ENCODE measurements around the gene LRRN4CL. TPM values are rescaled to one million over a fixed set of nuclear protein-coding genes. Genes with fewer than 3 reads are reported as not detected.

The LRRN4CL gene
- total RNA-seq, 4 donors from 2014 or later, result 17.3 to 42.2 (median 32.3) TPM

DNA sequence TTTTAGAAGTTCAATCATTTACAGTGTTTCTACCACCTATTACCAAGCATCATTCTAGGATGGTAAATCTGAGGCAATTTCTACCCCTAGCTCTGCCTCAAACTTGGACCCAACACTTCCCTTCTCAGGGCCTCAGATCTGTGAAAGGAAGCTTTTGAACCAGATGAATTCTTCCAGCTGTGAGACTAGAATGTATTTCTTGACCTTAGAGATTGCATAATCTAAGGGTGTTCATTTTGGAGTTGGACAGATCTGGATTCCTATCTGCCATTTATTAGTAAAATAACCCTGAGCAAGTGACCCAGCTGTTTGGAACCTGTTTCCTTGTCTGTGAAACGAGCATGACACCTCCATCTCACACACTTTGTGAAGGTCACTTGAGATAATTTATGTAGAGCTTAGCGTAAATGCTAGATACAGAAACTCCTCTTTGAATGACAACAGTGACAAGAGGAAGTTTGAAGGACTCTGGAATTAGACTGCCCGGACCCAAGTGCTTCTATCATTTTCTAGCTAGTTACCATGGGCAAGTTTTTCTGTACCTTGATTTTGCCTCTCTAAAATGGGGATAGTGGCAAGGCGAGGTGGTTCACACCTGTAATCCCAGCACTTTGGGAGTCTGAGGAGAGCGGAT, 32.4 kb downstream of the LRRN4CL start:
- TF ChIP-seq, protein P1, sequence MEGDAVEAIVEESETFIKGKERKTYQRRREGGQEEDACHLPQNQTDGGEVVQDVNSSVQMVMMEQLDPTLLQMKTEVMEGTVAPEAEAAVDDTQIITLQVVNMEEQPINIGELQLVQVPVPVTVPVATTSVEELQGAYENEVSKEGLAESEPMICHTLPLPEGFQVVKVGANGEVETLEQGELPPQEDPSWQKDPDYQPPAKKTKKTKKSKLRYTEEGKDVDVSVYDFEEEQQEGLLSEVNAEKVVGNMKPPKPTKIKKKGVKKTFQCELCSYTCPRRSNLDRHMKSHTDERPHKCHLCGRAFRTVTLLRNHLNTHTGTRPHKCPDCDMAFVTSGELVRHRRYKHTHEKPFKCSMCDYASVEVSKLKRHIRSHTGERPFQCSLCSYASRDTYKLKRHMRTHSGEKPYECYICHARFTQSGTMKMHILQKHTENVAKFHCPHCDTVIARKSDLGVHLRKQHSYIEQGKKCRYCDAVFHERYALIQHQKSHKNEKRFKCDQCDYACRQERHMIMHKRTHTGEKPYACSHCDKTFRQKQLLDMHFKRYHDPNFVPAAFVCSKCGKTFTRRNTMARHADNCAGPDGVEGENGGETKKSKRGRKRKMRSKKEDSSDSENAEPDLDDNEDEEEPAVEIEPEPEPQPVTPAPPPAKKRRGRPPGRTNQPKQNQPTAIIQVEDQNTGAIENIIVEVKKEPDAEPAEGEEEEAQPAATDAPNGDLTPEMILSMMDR (IDR thresholded peaks at IDR 0.05; ENCODE audit: low read depth), result no peak

DNA sequence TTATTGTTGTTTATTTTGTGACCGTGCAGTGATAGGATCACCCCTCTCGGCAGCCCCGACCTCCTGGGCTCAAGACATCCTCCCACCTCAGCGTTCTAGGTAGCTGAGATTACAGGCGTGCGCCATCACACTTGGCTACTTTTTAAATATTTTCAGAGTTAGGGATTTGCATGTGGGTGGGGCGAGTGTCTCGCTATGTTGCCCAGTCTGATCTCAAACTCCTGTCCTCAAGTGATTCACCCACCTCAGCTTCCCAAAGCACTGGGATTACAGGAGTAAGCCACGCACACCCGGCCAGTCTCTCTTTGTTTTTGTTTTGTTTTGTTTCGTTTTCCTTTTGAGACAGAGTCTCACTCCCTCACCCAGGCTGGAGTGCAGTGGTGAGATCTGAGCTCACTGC, 35.0 kb downstream of the LRRN4CL start:
- TF ChIP-seq, protein P1 (IDR thresholded peaks at IDR 0.05; ENCODE audit: low read depth), result no peak

- TF ChIP-seq, protein P1 (IDR thresholded peaks at IDR 0.05; ENCODE audit: low read depth), result no peak
These were observed 36.9 kb downstream of the LRRN4CL start for GRCh38 chr11:62652161-62653006.

- TF ChIP-seq, protein P1 (IDR thresholded peaks at IDR 0.05; ENCODE audit: low read depth), result no peak
These were observed 39.8 kb downstream of the LRRN4CL start for GRCh38 chr11:62649486-62649885.

GRCh38 chr11:62648967-62649364, 40.4 kb downstream of the LRRN4CL start:
- TF ChIP-seq, protein P1 (IDR thresholded peaks at IDR 0.05; ENCODE audit: low read depth), result no peak

DNA sequence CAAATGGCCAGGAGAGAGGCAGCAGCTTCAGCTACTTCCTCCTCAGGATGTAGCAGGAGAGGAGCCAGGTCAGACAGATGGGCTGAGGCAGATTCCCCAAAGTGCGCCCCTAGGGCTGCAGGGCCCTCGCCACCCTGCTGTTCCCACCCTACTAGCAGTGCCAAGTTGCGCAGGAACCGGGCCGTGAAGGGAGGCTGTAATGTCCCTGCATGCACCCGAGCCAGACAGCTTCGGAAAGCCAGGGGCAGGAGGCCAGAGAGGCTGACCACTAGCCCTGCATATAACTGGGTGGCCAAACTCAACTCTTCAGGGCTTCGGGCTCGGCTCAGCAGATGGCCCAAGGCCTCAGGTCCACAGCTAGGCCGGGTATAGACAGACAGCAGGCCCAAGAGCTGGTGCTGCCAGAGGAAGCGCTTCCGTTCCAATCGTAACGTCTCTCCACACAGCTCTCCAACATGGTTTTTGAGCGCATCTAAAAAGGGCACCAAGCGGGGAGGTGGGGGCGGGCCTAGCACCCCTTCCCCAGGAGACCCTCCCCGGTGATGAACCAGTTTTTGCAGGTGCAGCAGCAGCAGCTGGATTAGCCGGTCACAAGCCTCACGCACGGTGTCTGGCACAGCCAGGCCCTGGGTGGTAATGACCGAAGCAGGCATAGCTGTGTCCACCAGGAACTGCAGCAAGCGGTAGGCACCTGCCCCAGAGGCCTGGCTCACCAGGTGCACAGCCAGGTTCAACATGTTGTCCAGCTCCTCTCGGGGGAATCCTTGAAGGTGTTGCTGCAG, 41.0 kb downstream of the LRRN4CL start:
- TF ChIP-seq, protein P1 (IDR thresholded peaks at IDR 0.05; ENCODE audit: low read depth), result no peak

DNA sequence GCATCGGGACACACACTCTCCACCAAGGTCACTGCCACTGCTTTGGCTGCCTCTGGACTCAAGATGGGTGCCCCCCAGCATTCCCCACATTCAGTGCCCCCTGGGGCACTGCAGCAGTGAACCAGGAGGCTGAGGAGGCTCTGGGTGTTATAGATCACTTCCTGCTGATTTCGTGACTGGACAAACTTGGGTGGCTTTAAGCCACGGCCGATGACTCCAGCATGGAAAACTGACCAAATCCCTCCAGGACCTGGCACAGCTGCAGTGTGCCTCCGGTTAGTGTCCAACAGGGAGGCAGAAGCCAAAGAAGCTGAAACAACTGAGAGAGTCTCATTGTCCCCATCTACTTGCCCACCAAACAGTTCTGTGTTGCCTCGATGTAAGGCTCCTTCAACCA, 41.7 kb downstream of the LRRN4CL start:
- TF ChIP-seq, protein P1 (IDR thresholded peaks at IDR 0.05; ENCODE audit: low read depth), result no peak
